HepG2 (cell line): ENCODE data around the gene IWS1. TPM values are rescaled to one million over a fixed set of nuclear protein-coding genes. Genes with fewer than 3 reads are reported as not detected.

Experiments used
- AGO2 ChIP-seq: fragments of 200-400 bp; formaldehyde crosslinking; optimal IDR thresholded peaks from 2 replicates; pipeline ENCODE3; 2017; ENCODE audit warnings: mild to moderate bottlenecking, low read depth, low read length, moderate library complexity
- ARNT2 ChIP-seq: sonication (generic); formaldehyde crosslinking; IDR thresholded peaks from 2 replicates; pipeline ENCODE4 v1.8.0; 2022; ENCODE audit warnings: mild to moderate bottlenecking, low read depth, missing genetic modification reagents, moderate library complexity
- HDAC2 ChIP-seq: sonication (generic); formaldehyde crosslinking; IDR thresholded peaks from 2 replicates; pipeline ENCODE4 v1.4.0; 2020; ENCODE audit warnings: missing genetic modification reagents
- IRF9 ChIP-seq: sonication (generic); formaldehyde crosslinking; IDR thresholded peaks from 2 replicates; pipeline ENCODE4 v1.8.0; 2022; ENCODE audit warnings: missing genetic modification reagents, mild to moderate bottlenecking, borderline replicate concordance
- KDM6A ChIP-seq: IDR thresholded peaks from 2 replicates; pipeline ENCODE4 v1.6.1; 2016; ENCODE audit warnings: low read depth
- KMT2B ChIP-seq: IDR thresholded peaks from 2 replicates; pipeline ENCODE4 v1.6.1; 2016; ENCODE audit warnings: missing genetic modification reagents, missing compliant biosample characterization
- MTA3 ChIP-seq: sonication (generic); formaldehyde crosslinking; IDR thresholded peaks from 2 replicates; pipeline ENCODE4 v1.4.0; 2020; ENCODE audit warnings: missing genetic modification reagents
- MYNN ChIP-seq: sonication (generic); formaldehyde crosslinking; IDR thresholded peaks from 2 replicates; pipeline ENCODE4 v1.4.0; 2020; ENCODE audit warnings: mild to moderate bottlenecking, low read depth, missing genetic modification reagents
- NFYB ChIP-seq: sonication (generic); formaldehyde crosslinking; IDR thresholded peaks from 2 replicates; pipeline ENCODE4 v1.4.0; 2020; ENCODE audit warnings: missing genetic modification reagents
- PBX3 ChIP-seq: sonication (generic); formaldehyde crosslinking; IDR thresholded peaks from 2 replicates; pipeline ENCODE4 v1.8.1; 2023; ENCODE audit warnings: missing genetic modification reagents, inconsistent platforms, borderline replicate concordance
- SP4 ChIP-seq: sonication (generic); formaldehyde crosslinking; IDR thresholded peaks from 2 replicates; pipeline ENCODE4 v1.8.1; 2023; ENCODE audit warnings: mild to moderate bottlenecking, missing genetic modification reagents
- ZC3H4 ChIP-seq: sonication (generic); formaldehyde crosslinking; IDR thresholded peaks from 2 replicates; pipeline ENCODE4 v1.4.0; 2020; ENCODE audit warnings: missing genetic modification reagents, borderline replicate concordance
- ZNF136 ChIP-seq: sonication (generic); formaldehyde crosslinking; IDR thresholded peaks from 2 replicates; pipeline ENCODE4 v1.8.1; 2022; ENCODE audit warnings: low read depth, mild to moderate bottlenecking, moderate library complexity, missing genetic modification reagents
- ZNF317 ChIP-seq: sonication (generic); formaldehyde crosslinking; IDR thresholded peaks from 2 replicates; pipeline ENCODE4 v1.5.0; 2020; ENCODE audit warnings: mild to moderate bottlenecking, missing genetic modification reagents
- polyA plus RNA-seq, 8 experiments: library from polyadenylated mRNA; depleted of rRNA in 3 of 8; stranded (reverse) in 7 of 8; unstranded in 1 of 8; fragments of >200 nt; fragmentation: Illumina TruSeq in 4 of 8; extraction: Trizol in 4 of 8; gene quantifications; 2 replicates each; pipeline versions ENCODE4 v1.2.1 to v1.2.3, GENCODE V29; 2011 to 2016; ENCODE audit warnings: low read depth in 4 of 8, missing spikeins in 1 of 8, mixed read lengths in 1 of 8; ENCODE audit not compliant: insufficient read depth in 1 of 8
- total RNA-seq, 5 experiments: library from RNA; depleted of rRNA; stranded (reverse); fragments of >200 nt; fragmentation: Illumina TruSeq; extraction: Trizol; gene quantifications; 2 replicates each; pipeline ENCODE4 v1.2.3, GENCODE V29; 2016; ENCODE audit warnings: low read depth in 1 of 5
- TF ChIP-seq, protein P1 (sequence below): fragments of 450-650 bp; IDR thresholded peaks from 2 replicates; pipeline ENCODE4 v1.6.1; 2016
- TF ChIP-seq, protein P2 (sequence below): sonication (generic); formaldehyde crosslinking; IDR thresholded peaks from 2 replicates; pipeline ENCODE4 v1.4.0; 2020; ENCODE audit warnings: missing genetic modification reagents
- TF ChIP-seq, protein P3 (sequence below): sonication (generic); formaldehyde crosslinking; conservative IDR thresholded peaks from 2 replicates; pipeline ENCODE4 v1.4.0; 2020; ENCODE audit warnings: missing genetic modification reagents

IWS1 gene
- total and polyA plus RNA-seq, 2 of the 13 experiments (the other 11 are each of a cell fraction or from before 2014, with no cell fraction given): 28.9 to 62.3 TPM

GRCh38 chr2:127454595-127455565 lies 71.4 kb downstream of the IWS1 start (continued):
- TF ChIP-seq ZNF136 (CRISPR knock-in tag) (peak; percentile 92; the same call in 1 of the 2 replicates), MTA3 (no peak), ZC3H4 (no peak; the same call in none of the 2 replicates), PBX3 (CRISPR knock-in tag) (no peak), SP4 (CRISPR knock-in tag) (peak; percentile 60), KMT2B (peak; percentile 79), IRF9 (peak; percentile 92), AGO2 (no peak), ZNF317 (CRISPR knock-in tag) (no peak; the same call in 1 of the 2 replicates), KDM6A (peak; percentile 99), ARNT2 (CRISPR knock-in tag) (no peak; the same call in 1 of the 2 replicates), NFYB (peak; percentile 69), HDAC2 (peak; percentile 97), MYNN (CRISPR knock-in tag) (no peak; the same call in 1 of the 2 replicates)
- TF ChIP-seq, protein P1, sequence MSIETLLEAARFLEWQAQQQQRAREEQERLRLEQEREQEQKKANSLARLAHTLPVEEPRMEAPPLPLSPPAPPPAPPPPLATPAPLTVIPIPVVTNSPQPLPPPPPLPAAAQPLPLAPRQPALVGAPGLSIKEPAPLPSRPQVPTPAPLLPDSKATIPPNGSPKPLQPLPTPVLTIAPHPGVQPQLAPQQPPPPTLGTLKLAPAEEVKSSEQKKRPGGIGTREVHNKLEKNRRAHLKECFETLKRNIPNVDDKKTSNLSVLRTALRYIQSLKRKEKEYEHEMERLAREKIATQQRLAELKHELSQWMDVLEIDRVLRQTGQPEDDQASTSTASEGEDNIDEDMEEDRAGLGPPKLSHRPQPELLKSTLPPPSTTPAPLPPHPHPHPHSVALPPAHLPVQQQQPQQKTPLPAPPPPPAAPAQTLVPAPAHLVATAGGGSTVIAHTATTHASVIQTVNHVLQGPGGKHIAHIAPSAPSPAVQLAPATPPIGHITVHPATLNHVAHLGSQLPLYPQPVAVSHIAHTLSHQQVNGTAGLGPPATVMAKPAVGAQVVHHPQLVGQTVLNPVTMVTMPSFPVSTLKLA: peak; percentile 90
- TF ChIP-seq, protein P2, sequence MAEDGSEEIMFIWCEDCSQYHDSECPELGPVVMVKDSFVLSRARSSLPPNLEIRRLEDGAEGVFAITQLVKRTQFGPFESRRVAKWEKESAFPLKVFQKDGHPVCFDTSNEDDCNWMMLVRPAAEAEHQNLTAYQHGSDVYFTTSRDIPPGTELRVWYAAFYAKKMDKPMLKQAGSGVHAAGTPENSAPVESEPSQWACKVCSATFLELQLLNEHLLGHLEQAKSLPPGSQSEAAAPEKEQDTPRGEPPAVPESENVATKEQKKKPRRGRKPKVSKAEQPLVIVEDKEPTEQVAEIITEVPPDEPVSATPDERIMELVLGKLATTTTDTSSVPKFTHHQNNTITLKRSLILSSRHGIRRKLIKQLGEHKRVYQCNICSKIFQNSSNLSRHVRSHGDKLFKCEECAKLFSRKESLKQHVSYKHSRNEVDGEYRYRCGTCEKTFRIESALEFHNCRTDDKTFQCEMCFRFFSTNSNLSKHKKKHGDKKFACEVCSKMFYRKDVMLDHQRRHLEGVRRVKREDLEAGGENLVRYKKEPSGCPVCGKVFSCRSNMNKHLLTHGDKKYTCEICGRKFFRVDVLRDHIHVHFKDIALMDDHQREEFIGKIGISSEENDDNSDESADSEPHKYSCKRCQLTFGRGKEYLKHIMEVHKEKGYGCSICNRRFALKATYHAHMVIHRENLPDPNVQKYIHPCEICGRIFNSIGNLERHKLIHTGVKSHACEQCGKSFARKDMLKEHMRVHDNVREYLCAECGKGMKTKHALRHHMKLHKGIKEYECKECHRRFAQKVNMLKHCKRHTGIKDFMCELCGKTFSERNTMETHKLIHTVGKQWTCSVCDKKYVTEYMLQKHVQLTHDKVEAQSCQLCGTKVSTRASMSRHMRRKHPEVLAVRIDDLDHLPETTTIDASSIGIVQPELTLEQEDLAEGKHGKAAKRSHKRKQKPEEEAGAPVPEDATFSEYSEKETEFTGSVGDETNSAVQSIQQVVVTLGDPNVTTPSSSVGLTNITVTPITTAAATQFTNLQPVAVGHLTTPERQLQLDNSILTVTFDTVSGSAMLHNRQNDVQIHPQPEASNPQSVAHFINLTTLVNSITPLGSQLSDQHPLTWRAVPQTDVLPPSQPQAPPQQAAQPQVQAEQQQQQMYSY: peak; percentile 58; the same call in 1 of the 2 replicates
- TF ChIP-seq, protein P3, sequence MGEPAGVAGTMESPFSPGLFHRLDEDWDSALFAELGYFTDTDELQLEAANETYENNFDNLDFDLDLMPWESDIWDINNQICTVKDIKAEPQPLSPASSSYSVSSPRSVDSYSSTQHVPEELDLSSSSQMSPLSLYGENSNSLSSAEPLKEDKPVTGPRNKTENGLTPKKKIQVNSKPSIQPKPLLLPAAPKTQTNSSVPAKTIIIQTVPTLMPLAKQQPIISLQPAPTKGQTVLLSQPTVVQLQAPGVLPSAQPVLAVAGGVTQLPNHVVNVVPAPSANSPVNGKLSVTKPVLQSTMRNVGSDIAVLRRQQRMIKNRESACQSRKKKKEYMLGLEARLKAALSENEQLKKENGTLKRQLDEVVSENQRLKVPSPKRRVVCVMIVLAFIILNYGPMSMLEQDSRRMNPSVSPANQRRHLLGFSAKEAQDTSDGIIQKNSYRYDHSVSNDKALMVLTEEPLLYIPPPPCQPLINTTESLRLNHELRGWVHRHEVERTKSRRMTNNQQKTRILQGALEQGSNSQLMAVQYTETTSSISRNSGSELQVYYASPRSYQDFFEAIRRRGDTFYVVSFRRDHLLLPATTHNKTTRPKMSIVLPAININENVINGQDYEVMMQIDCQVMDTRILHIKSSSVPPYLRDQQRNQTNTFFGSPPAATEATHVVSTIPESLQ (CRISPR knock-in tag): no peak; the same call in 1 of the 2 replicates
